OCI-LY1 (cell line): Measurements from ENCODE around the gene ACVR1.

Experiments used
- H2AFZ ChIP-seq: fragments of 200-600 bp; sonication (generic), shearing (Covaris generic); 2 replicates; pipeline ENCODE4 v1.6.0; 2014; ENCODE audit warnings: antibody characterized with exemption, mild to moderate bottlenecking, low read length
- H3F3A ChIP-seq: fragments of 200-600 bp; sonication (generic), shearing (Covaris generic); 2 replicates; pipeline ENCODE4 v1.6.0; 2014; ENCODE audit warnings: mild to moderate bottlenecking, antibody characterized with exemption, low read length, moderate library complexity; ENCODE audit not compliant: insufficient read depth
- H3K27ac ChIP-seq: fragments of 200-600 bp; sonication (generic); 2 replicates; pipeline ENCODE4 v1.5.1; 2014; ENCODE audit warnings: low read length, mixed run types, mild to moderate bottlenecking, low read depth; ENCODE audit not compliant: poor library complexity, severe bottlenecking
- H3K27me3 ChIP-seq: fragments of 200-600 bp; sonication (generic); 2 replicates; pipeline ENCODE4 v1.6.0; 2014; ENCODE audit warnings: antibody characterized with exemption, mild to moderate bottlenecking, low read length, moderate library complexity; ENCODE audit not compliant: insufficient read depth
- H3K36me3 ChIP-seq: fragments of 200-600 bp; sonication (generic); 2 replicates; pipeline ENCODE4 v1.6.1; 2014; ENCODE audit warnings: mild to moderate bottlenecking, antibody characterized with exemption, low read length, moderate library complexity, mixed read lengths; ENCODE audit not compliant: insufficient read depth
- H3K4me1 ChIP-seq: fragments of 200-600 bp; sonication (generic); 2 replicates; pipeline ENCODE4 v1.5.1; 2014; ENCODE audit warnings: mild to moderate bottlenecking, low read length, moderate library complexity; ENCODE audit not compliant: insufficient read depth, severe bottlenecking
- H3K4me2 ChIP-seq: fragments of 200-600 bp; sonication (generic), shearing (Covaris generic); 2 replicates; pipeline ENCODE4 v1.6.1; 2014; ENCODE audit warnings: low read length
- H3K4me3 ChIP-seq: fragments of 200-600 bp; sonication (generic); 2 replicates; pipeline ENCODE4 v1.5.1; 2014; ENCODE audit warnings: low read length, low read depth, mild to moderate bottlenecking, mixed read lengths; ENCODE audit not compliant: poor library complexity, severe bottlenecking
- H3K79me2 ChIP-seq: fragments of 200-600 bp; shearing (Covaris generic); 2 replicates; pipeline ENCODE4 v1.6.1; 2016; ENCODE audit warnings: mixed run types, low read length, mixed read lengths; ENCODE audit not compliant: insufficient read depth
- H3K9ac ChIP-seq: fragments of 200-600 bp; sonication (generic), shearing (Covaris generic); 2 replicates; pipeline ENCODE4 v1.6.1; 2014; ENCODE audit warnings: mild to moderate bottlenecking, low read length, mixed read lengths
- H3K9me2 ChIP-seq: fragments of 200-600 bp; sonication (generic), shearing (Covaris generic); 2 replicates; pipeline ENCODE4 v1.6.1; 2014; ENCODE audit warnings: low read depth, mild to moderate bottlenecking, low read length, mixed read lengths
- H3K9me3 ChIP-seq: fragments of 200-600 bp; shearing (Covaris generic); 2 replicates; pipeline ENCODE4 v1.6.1; 2014; ENCODE audit warnings: low read length, mixed read lengths
- H4K20me1 ChIP-seq: fragments of 200-600 bp; sonication (generic), shearing (Covaris generic); 2 replicates; pipeline ENCODE4 v1.6.0; 2016; ENCODE audit warnings: mild to moderate bottlenecking, low read length; ENCODE audit not compliant: insufficient read depth
- CTCF ChIP-seq: fragments of 200-600 bp; sonication (generic), shearing (Covaris generic); IDR thresholded peaks from 2 replicates; pipeline ENCODE4 v1.5.1; 2017; ENCODE audit warnings: mild to moderate bottlenecking, antibody characterized with exemption, low read length, moderate library complexity, mixed read lengths
- EZH2 ChIP-seq: fragments of 200-600 bp; sonication (generic), shearing (Covaris generic); IDR thresholded peaks from 2 replicates; pipeline ENCODE4 v1.8.0; 2017; ENCODE audit warnings: borderline replicate concordance, mixed run types, mild to moderate bottlenecking, antibody characterized with exemption, low read length, moderate library complexity, mixed read lengths

Gene ACVR1

GRCh38 chr2:157876786-157877138 is 632 bp upstream of the ACVR1 start:
- H3K4me3 ChIP-seq: peak overlapping the region; percentile 84
- no peaks in the 10 kb centered on the region for H3K27me3 ChIP-seq
- H3K9me3 ChIP-seq: no peaks in the 10 kb centered on the region
- H3K9ac ChIP-seq: peak overlapping the region; percentile 52
- no peaks in the 10 kb centered on the region for H4K20me1 ChIP-seq
- peaks cover 11% of the 10 kb centered on the region for H3K4me1 ChIP-seq
- no peak overlapping the region for H2AFZ ChIP-seq
- H3K36me3 ChIP-seq: no peaks in the 10 kb centered on the region
- H3K27ac ChIP-seq: no peak overlapping the region
- H3K79me2 ChIP-seq: no peaks in the 10 kb centered on the region
- TF ChIP-seq EZH2 (no peak), CTCF (no peak)
- H3K4me2 ChIP-seq: peak overlapping the region; percentile 81
- peaks cover 2% of the 10 kb centered on the region; the same call in 1 of the 2 replicates for H3F3A ChIP-seq
- no peaks in the 10 kb centered on the region for H3K9me2 ChIP-seq

GRCh38 chr2:157875641-157876065 is 477 bp downstream of the ACVR1 start:
- no peak overlapping the region; the same call in 1 of the 2 replicates for H3K9ac ChIP-seq
- H3K9me2 ChIP-seq: no peaks in the 10 kb centered on the region
- no peaks in the 10 kb centered on the region for H3K27me3 ChIP-seq
- no peak for TF ChIP-seq EZH2
- no peak for TF ChIP-seq CTCF
- H3K27ac ChIP-seq: no peak overlapping the region
- peaks cover 2% of the 10 kb centered on the region; the same call in 1 of the 2 replicates for H3F3A ChIP-seq
- H3K36me3 ChIP-seq: no peaks in the 10 kb centered on the region
- H3K4me3 ChIP-seq: peak overlapping the region; percentile 84
- H2AFZ ChIP-seq: no peak overlapping the region
- H3K79me2 ChIP-seq: no peaks in the 10 kb centered on the region
- H3K9me3 ChIP-seq: no peaks in the 10 kb centered on the region
- H3K4me1 ChIP-seq: peaks cover 11% of the 10 kb centered on the region
- no peaks in the 10 kb centered on the region for H4K20me1 ChIP-seq
- H3K4me2 ChIP-seq: peak overlapping the region; percentile 86

- Histone ChIP-seq H3F3A (peaks cover 2% of the 10 kb centered on the region; the same call in 1 of the 2 replicates), H3K4me3 (peak overlapping the region; percentile 84), H3K79me2 (no peaks in the 10 kb centered on the region), H3K9me3 (no peaks in the 10 kb centered on the region), H2AFZ (no peak overlapping the region), H3K4me1 (peaks cover 11% of the 10 kb centered on the region), H4K20me1 (no peaks in the 10 kb centered on the region), H3K27me3 (no peaks in the 10 kb centered on the region), H3K9me2 (no peaks in the 10 kb centered on the region), H3K27ac (no peak overlapping the region), H3K9ac (no peak overlapping the region; the same call in 1 of the 2 replicates), H3K36me3 (no peaks in the 10 kb centered on the region), H3K4me2 (peak overlapping the region; percentile 78)
- TF ChIP-seq CTCF (no peak), EZH2 (no peak)
Measured at GRCh38 chr2:157874997-157875640, 1.0 kb downstream of the ACVR1 start.
